Endometrium (tissue), 2 donors: ENCODE measurements around the gene AP1S1.
"Not testable (repeated sequence)": the region's sequence is repeated elsewhere in the genome, so short reads cannot be mapped to it uniquely, and the experiment has no call there.

ENCODE experiments used
- FAIRE-seq: peaks from 2 replicates; lab custom pipeline; 2012; peaks lifted over from hg19 to GRCh38; lab: Jason Lieb, UNC
- donor health status: control.
- donor health status: control.

AP1S1 gene

GRCh38 chr7:101201695-101202602, 47.7 kb downstream of the AP1S1 start:
- no peak for FAIRE-seq

DNA sequence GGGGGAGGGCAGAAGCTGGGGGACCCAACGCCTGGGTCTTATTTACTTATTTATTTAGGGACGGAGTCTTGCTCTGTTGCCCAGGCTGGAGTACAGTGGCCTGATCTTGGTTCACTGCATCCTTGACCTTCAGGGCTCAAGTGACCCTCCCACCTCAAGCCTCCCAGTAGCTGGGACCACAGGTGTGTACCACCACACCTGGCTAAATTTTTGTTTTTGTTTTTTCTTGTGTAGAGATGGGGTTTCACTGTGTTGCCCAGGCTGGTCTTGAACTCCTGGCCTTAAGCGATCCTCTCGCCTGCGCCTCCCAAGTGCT, 48.3 kb downstream of the AP1S1 start:
- FAIRE-seq = no peak

GRCh38 chr7:101203740-101204738, 49.8 kb downstream of the AP1S1 start:
- not testable (repeated sequence) for FAIRE-seq

GRCh38 chr7:101205901-101206664, 51.8 kb downstream of the AP1S1 start:
- FAIRE-seq = no peak

- no peak for FAIRE-seq
Measured at GRCh38 chr7:101206665-101207042, 52.4 kb downstream of the AP1S1 start.

- no peak for FAIRE-seq
Measured at GRCh38 chr7:101207459-101207858, 53.2 kb downstream of the AP1S1 start.

DNA sequence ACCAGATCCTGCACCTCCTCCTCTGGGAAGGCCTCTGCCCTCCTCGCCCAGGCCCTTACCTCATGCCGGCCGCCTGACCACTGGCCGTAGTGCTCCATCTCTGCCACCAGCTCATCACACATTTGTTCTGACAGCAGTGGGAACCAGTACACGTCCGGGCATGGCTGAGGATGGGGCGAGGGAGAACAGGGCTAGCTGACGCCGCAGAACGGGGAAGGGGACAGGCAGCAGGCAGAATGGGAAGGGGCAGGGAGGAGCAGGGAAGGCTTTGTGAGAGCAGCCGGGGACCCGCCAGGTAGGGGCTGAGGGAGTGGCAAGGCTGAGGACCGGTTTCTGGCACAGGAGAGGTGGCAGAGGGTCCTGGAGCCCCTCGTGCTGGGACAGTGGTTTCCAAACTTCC, 54.5 kb downstream of the AP1S1 start:
- FAIRE-seq = no peak

GRCh38 chr7:101210143-101210542, 55.9 kb downstream of the AP1S1 start:
- FAIRE-seq = no peak
